K562 (cell line): ENCODE results near the gene HSPA1B. TPM values are rescaled to one million over a fixed set of nuclear protein-coding genes. Genes with fewer than 3 reads are reported as not detected.

Experiments
- CBFB ChIP-seq: sonication (generic); formaldehyde crosslinking; IDR thresholded peaks from 2 replicates; pipeline ENCODE4 v1.4.0; 2020; ENCODE audit warnings: mild to moderate bottlenecking, missing genetic modification reagents
- CHCHD3 ChIP-seq: fragments of 250-450 bp; sonication (Bioruptor Pico); IDR thresholded peaks from 2 replicates; pipeline ENCODE4 v2.1.2; 2022; ENCODE audit warnings: mild to moderate bottlenecking
- FOXJ2 ChIP-seq: fragments of 200-800 bp; sonication (Bioruptor generic); IDR thresholded peaks from 2 replicates; pipeline ENCODE4 v1.6.1; 2016; ENCODE audit warnings: missing genetic modification characterization, missing compliant biosample characterization
- FUS ChIP-seq: fragments of 200-400 bp; formaldehyde crosslinking; optimal IDR thresholded peaks from 2 replicates; pipeline ENCODE3; 2017; ENCODE audit warnings: low read depth, low read length
- NFE2 ChIP-seq: IDR thresholded peaks from 2 replicates; pipeline ENCODE4 v1.6.1; 2014; ENCODE audit warnings: antibody characterized with exemption, low read depth
- PHF21A ChIP-seq: fragments of 450-650 bp; IDR thresholded peaks from 2 replicates; pipeline ENCODE4 v1.6.1; 2017; ENCODE audit warnings: low read depth, borderline replicate concordance
- SMARCC2 ChIP-seq: fragments of 450-650 bp; IDR thresholded peaks from 2 replicates; pipeline ENCODE4 v1.6.1; 2017; ENCODE audit warnings: antibody characterized with exemption, moderate library complexity, mild to moderate bottlenecking, low read depth
- XRCC4 ChIP-seq: IDR thresholded peaks from one replicate; pipeline ENCODE4 v1.6.1; 2011; ENCODE audit not compliant: insufficient read depth, insufficient read length; ENCODE audit errors: extremely low read depth
- ZNF282 ChIP-seq: sonication (generic); formaldehyde crosslinking; IDR thresholded peaks from 2 replicates; pipeline ENCODE4 v1.8.1; 2023; ENCODE audit warnings: missing genetic modification reagents
- polyA plus RNA-seq, 8 experiments: library from polyadenylated mRNA; depleted of rRNA in 4 of 8; stranded (reverse) in 5 of 8; unstranded in 3 of 8; fragments of >200 nt; fragmentation: Nextera tagmentation in 2 of 8; fragmentation: Illumina TruSeq in 1 of 8; extraction: Ambion mirVana in 2 of 8; extraction: Trizol in 1 of 8; gene quantifications; 2 replicates each; pipeline versions ENCODE4 v1.2.1 to v1.2.3, GENCODE V29; 2011 to 2014; ENCODE audit warnings: inconsistent platforms in 1 of 8, missing spikeins in 1 of 8
- total RNA-seq, 7 experiments: library from RNA; depleted of rRNA in 6 of 7; stranded (reverse); fragments of >200 nt in 6 of 7; fragmentation: Illumina TruSeq in 2 of 7; extraction: Trizol in 2 of 7; gene quantifications; 2 replicates each; pipeline versions ENCODE4 v1.2.1 to v1.2.3, GENCODE V29; 2011 to 2021; ENCODE audit warnings: low replicate concordance in 1 of 7
- TF ChIP-seq, protein P1 (sequence below): sonication (generic); formaldehyde crosslinking; IDR thresholded peaks from 2 replicates; pipeline ENCODE4 v1.9.0; 2022; ENCODE audit warnings: mild to moderate bottlenecking, missing genetic modification reagents
- TF ChIP-seq, protein P2 (sequence below): sonication (generic); formaldehyde crosslinking; IDR thresholded peaks from 2 replicates; pipeline ENCODE4 v1.4.0; 2020; ENCODE audit warnings: mild to moderate bottlenecking, missing genetic modification reagents
- TF ChIP-seq, protein P3 (sequence below): sonication (generic); formaldehyde crosslinking; IDR thresholded peaks from 2 replicates; pipeline ENCODE4 v1.8.1; 2023; ENCODE audit warnings: mild to moderate bottlenecking, missing genetic modification reagents, moderate library complexity

The HSPA1B gene
- total and polyA plus RNA-seq, 9 of the 15 experiments (the other 6 are each of a cell fraction or from before 2014, with no cell fraction given), result 0.27 to 227 (median 51.2) TPM

DNA sequence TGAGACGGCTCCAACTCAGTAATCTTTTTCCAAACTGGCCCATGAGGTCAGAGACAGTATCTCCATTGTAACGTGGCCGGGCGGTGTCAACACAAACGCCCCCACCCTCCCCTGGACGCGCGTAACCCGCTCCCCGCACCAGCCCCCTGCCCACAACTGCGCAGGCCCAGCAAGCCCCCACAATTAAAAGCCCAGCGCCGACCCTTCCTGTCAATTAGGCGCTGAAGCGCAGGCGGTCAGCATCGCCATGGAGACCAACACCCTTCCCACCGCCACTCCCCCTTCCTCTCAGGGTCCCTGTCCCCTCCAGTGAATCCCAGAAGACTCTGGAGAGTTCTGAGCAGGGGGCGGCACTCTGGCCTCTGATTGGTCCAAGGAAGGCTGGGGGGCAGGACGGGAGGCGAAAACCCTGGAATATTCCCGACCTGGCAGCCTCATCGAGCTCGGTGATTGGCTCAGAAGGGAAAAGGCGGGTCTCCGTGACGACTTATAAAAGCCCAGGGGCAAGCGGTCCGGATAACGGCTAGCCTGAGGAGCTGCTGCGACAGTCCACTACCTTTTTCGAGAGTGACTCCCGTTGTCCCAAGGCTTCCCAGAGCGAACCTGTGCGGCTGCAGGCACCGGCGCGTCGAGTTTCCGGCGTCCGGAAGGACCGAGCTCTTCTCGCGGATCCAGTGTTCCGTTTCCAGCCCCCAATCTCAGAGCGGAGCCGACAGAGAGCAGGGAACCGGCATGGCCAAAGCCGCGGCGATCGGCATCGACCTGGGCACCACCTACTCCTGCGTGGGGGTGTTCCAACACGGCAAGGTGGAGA, 12.3 kb upstream of the HSPA1B start, which contains the start of the genes HSPA1A and HSPA1L (continued):
- TF ChIP-seq CHCHD3 (CRISPR knock-in tag) (peak; percentile 93), NFE2 (no peak), PHF21A (0 out of 2 replicates have a peak, but pooled peaks have one; percentile 36), ZNF282 (CRISPR knock-in tag) (no peak), SMARCC2 (no peak), CBFB (0 out of 2 replicates have a peak, but pooled peaks have one; percentile 53), FOXJ2 (tag) (peak; percentile 43; the same call in 1 of the 2 replicates), XRCC4 (no peak), FUS (no peak)
- TF ChIP-seq, protein P1, sequence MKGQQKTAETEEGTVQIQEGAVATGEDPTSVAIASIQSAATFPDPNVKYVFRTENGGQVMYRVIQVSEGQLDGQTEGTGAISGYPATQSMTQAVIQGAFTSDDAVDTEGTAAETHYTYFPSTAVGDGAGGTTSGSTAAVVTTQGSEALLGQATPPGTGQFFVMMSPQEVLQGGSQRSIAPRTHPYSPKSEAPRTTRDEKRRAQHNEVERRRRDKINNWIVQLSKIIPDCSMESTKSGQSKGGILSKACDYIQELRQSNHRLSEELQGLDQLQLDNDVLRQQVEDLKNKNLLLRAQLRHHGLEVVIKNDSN (CRISPR knock-in tag), result no peak; the same call in 1 of the 2 replicates
- TF ChIP-seq, protein P2, sequence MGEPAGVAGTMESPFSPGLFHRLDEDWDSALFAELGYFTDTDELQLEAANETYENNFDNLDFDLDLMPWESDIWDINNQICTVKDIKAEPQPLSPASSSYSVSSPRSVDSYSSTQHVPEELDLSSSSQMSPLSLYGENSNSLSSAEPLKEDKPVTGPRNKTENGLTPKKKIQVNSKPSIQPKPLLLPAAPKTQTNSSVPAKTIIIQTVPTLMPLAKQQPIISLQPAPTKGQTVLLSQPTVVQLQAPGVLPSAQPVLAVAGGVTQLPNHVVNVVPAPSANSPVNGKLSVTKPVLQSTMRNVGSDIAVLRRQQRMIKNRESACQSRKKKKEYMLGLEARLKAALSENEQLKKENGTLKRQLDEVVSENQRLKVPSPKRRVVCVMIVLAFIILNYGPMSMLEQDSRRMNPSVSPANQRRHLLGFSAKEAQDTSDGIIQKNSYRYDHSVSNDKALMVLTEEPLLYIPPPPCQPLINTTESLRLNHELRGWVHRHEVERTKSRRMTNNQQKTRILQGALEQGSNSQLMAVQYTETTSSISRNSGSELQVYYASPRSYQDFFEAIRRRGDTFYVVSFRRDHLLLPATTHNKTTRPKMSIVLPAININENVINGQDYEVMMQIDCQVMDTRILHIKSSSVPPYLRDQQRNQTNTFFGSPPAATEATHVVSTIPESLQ, result no peak
- TF ChIP-seq, protein P3, sequence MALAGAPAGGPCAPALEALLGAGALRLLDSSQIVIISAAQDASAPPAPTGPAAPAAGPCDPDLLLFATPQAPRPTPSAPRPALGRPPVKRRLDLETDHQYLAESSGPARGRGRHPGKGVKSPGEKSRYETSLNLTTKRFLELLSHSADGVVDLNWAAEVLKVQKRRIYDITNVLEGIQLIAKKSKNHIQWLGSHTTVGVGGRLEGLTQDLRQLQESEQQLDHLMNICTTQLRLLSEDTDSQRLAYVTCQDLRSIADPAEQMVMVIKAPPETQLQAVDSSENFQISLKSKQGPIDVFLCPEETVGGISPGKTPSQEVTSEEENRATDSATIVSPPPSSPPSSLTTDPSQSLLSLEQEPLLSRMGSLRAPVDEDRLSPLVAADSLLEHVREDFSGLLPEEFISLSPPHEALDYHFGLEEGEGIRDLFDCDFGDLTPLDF (CRISPR knock-in tag), result peak; percentile 89
